NT2/D1 (cell line): Measurements from ENCODE around the gene PHLDB1.

Experiments
- SUZ12 ChIP-seq: IDR thresholded peaks from 2 replicates; pipeline ENCODE4 v1.6.1; 2011; ENCODE audit not compliant: insufficient read length, insufficient read depth; ENCODE audit errors: extremely low read depth
- YY1 ChIP-seq: IDR thresholded peaks from 2 replicates; pipeline ENCODE4 v1.6.1; 2011; ENCODE audit not compliant: insufficient read length, insufficient read depth
- ZNF274 ChIP-seq: IDR thresholded peaks from 2 replicates; pipeline ENCODE4 v1.6.1; 2011; ENCODE audit warnings: mild to moderate bottlenecking, low read depth, low read length

GRCh38 chr11:118659953-118660680 is 52.7 kb downstream of the PHLDB1 start:
- TF ChIP-seq SUZ12 (no peak), YY1 (no peak), ZNF274 (no peak)
